GM23338 (cell line): ENCODE results near the gene RASSF1. TPM values are rescaled to one million over a fixed set of nuclear protein-coding genes. Genes with fewer than 3 reads are reported as not detected.

Experiments used
- ATAC-seq: fragments of 200-7000 bp; cut with Tn5 transposase; 3 replicates; pipeline ENCODE4 v1.9.1; 2020
- DNase-seq: peaks from one replicate; pipeline ENCODE4 v3.0.0-alpha.2; 2015; ENCODE audit warnings: low spot score
- H2AFZ ChIP-seq: fragments of 200-600 bp; sonication (generic); 2 replicates; pipeline ENCODE4 v1.8.0; 2016; ENCODE audit warnings: antibody characterized with exemption, mild to moderate bottlenecking, moderate library complexity
- H3F3A ChIP-seq: fragments of 200-600 bp; sonication (generic); replicated peaks from 2 replicates; pipeline ENCODE4 v1.8.0; 2017; ENCODE audit warnings: antibody characterized with exemption, mixed run types, low read depth
- H3K27ac ChIP-seq: fragments of 200-600 bp; sonication (generic); 2 replicates; pipeline ENCODE4 v1.6.1; 2016; ENCODE audit warnings: low read depth
- H3K27me3 ChIP-seq: fragments of 200-600 bp; sonication (generic); 2 replicates; pipeline ENCODE4 v1.8.0; 2016; ENCODE audit warnings: mild to moderate bottlenecking, mixed run types, moderate library complexity; ENCODE audit not compliant: insufficient read depth
- H3K36me3 ChIP-seq: fragments of 200-600 bp; sonication (generic); 2 replicates; pipeline ENCODE4 v1.8.0; 2016; ENCODE audit warnings: mild to moderate bottlenecking; ENCODE audit not compliant: insufficient read depth
- H3K4me1 ChIP-seq: fragments of 200-600 bp; sonication (generic); 2 replicates; pipeline ENCODE4 v1.8.0; 2016; ENCODE audit warnings: mild to moderate bottlenecking, moderate library complexity; ENCODE audit not compliant: insufficient read depth
- H3K4me2 ChIP-seq: fragments of 200-600 bp; sonication (generic); 2 replicates; pipeline ENCODE4 v1.7.1; 2017; ENCODE audit warnings: mixed run types
- H3K4me3 ChIP-seq: fragments of 200-600 bp; sonication (generic); 2 replicates; pipeline ENCODE4 v1.6.1; 2016; ENCODE audit warnings: mixed run types
- H3K79me2 ChIP-seq: fragments of 200-600 bp; sonication (generic); replicated peaks from 2 replicates; pipeline ENCODE4 v1.8.0; 2017; ENCODE audit warnings: mild to moderate bottlenecking; ENCODE audit not compliant: insufficient read depth
- H3K9me2 ChIP-seq: fragments of 200-600 bp; sonication (generic); 2 replicates; pipeline ENCODE4 v1.8.0; 2017; ENCODE audit not compliant: insufficient read depth
- H4K20me1 ChIP-seq: fragments of 200-600 bp; sonication (generic); replicated peaks from 2 replicates; pipeline ENCODE4 v1.8.0; 2017; ENCODE audit warnings: mild to moderate bottlenecking; ENCODE audit not compliant: insufficient read depth
- H3K27ac Mint-ChIP-seq: 2 replicates; pipeline ENCODE4 v1.8.0; 2020; ENCODE audit warnings: inconsistent platforms, mild to moderate bottlenecking, moderate library complexity, mixed read lengths
- H3K27me3 Mint-ChIP-seq: 3 replicates; pipeline ENCODE4 v1.8.0; 2022; ENCODE audit warnings: low read depth, mild to moderate bottlenecking, moderate library complexity, mixed read lengths, inconsistent platforms; ENCODE audit not compliant: insufficient read depth, poor library complexity
- H3K36me3 Mint-ChIP-seq: 3 replicates; pipeline ENCODE4 v1.8.0; 2021; ENCODE audit warnings: low read depth, mild to moderate bottlenecking, inconsistent platforms, moderate library complexity, mixed read lengths
- H3K4me1 Mint-ChIP-seq: 3 replicates; pipeline ENCODE4 v1.8.0; 2020; ENCODE audit warnings: mild to moderate bottlenecking, inconsistent platforms, mixed read lengths
- H3K4me3 Mint-ChIP-seq: 3 replicates; pipeline ENCODE4 v1.8.0; 2021; ENCODE audit warnings: moderate library complexity, mild to moderate bottlenecking, inconsistent platforms, mixed read lengths
- H3K9me3 Mint-ChIP-seq: 3 replicates; pipeline ENCODE4 v1.8.0; 2020; ENCODE audit warnings: moderate library complexity, mild to moderate bottlenecking, inconsistent platforms, mixed read lengths
- CREB1 ChIP-seq: fragments of 250-450 bp; sonication (Bioruptor Pico); IDR thresholded peaks from 2 replicates; pipeline ENCODE4 v1.5.0; 2020; ENCODE audit warnings: low read depth, mild to moderate bottlenecking, moderate library complexity
- EZH2 ChIP-seq: fragments of 200-600 bp; sonication (generic); IDR thresholded peaks from one replicate; pipeline ENCODE4 v1.8.0; 2017; ENCODE audit warnings: antibody characterized with exemption, mild to moderate bottlenecking, low read depth; ENCODE audit not compliant: unreplicated experiment
- EZH2phosphoT487 ChIP-seq: fragments of 200-600 bp; sonication (generic); IDR thresholded peaks from one replicate; pipeline ENCODE4 v1.8.1; 2018; ENCODE audit warnings: antibody characterized with exemption; ENCODE audit not compliant: unreplicated experiment
- JUNB ChIP-seq: IDR thresholded peaks from one replicate; pipeline ENCODE4 v1.6.1; 2016; ENCODE audit warnings: antibody characterized with exemption; ENCODE audit not compliant: unreplicated experiment
- NANOG ChIP-seq: IDR thresholded peaks from 2 replicates; pipeline ENCODE4 v1.6.1; 2016; ENCODE audit warnings: antibody characterized with exemption, borderline replicate concordance
- POLR2AphosphoS5 ChIP-seq: IDR thresholded peaks from 2 replicates; pipeline ENCODE4 v1.6.1; 2016; ENCODE audit warnings: antibody characterized with exemption, low read depth
- ZNF331 ChIP-seq: fragments of 250-450 bp; sonication (Bioruptor Pico); IDR thresholded peaks from 2 replicates; pipeline ENCODE4 v1.5.0; 2020; ENCODE audit warnings: low read depth, mild to moderate bottlenecking, moderate library complexity
- polyA plus RNA-seq: library from polyadenylated mRNA; unstranded; fragments of >200 nt; fragmentation: Nextera tagmentation; extraction: Ambion mirVana; gene quantifications from 2 replicates; pipeline ENCODE4 v1.2.1, GENCODE V29; 2016
- total RNA-seq: library from RNA; depleted of rRNA; stranded (reverse); fragments of >200 nt; shearing (Covaris generic); gene quantifications from 2 replicates; pipeline ENCODE4 v1.2.3, GENCODE V29; 2014
- TF ChIP-seq, protein P1 (sequence below): IDR thresholded peaks from 2 replicates; pipeline ENCODE4 v1.6.1; 2016; ENCODE audit warnings: antibody characterized with exemption
- TF ChIP-seq, protein P2 (sequence below): IDR thresholded peaks from one replicate; pipeline ENCODE4 v1.6.1; 2018; ENCODE audit warnings: antibody characterized with exemption; ENCODE audit not compliant: unreplicated experiment

Gene RASSF1
- total and polyA plus RNA-seq, 2 experiments from 2014 or later, result 9.6 to 15.7 TPM

DNA sequence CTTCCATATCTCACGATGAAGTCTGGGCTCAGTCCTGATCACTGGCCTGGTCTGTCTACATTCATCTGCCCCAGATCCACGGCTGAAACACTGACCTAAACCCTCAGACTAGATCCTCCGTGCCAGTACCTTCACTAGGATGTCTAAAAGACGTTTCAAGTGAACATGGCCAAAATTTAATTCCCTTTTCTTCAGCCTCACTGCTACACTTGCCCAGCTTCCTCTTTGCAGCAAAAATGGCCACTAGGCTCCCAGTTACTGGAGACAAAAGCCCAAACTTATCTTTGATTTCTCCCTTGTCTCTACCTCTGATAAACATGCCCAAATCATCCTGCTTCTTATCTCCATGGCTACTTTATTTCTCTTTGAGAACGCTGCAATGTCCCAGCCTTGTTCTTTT lies 1.7 kb downstream of the RASSF1 start:
- Mint-ChIP-seq H3K4me3 (peak overlapping the region; percentile 90), H3K27me3 (peaks cover 61% of the 10 kb centered on the region), H3K36me3 (no peaks in the 10 kb centered on the region; the same call in 2 of the 3 replicates), H3K4me1 (peaks cover 32% of the 10 kb centered on the region), H3K9me3 (peaks cover 3% of the 10 kb centered on the region; the same call in 1 of the 3 replicates), H3K27ac (no peak overlapping the region)
- Histone ChIP-seq H3K9me2 (no peaks in the 10 kb centered on the region), H3K4me2 (no peak overlapping the region), H3K27me3 (peaks cover 51% of the 10 kb centered on the region), H3K79me2 (peaks cover 28% of the 10 kb centered on the region), H3K4me3 (no peak overlapping the region), H3K27ac (no peak overlapping the region), H2AFZ (no peak overlapping the region), H4K20me1 (peaks cover 12% of the 10 kb centered on the region), H3K36me3 (no peaks in the 10 kb centered on the region), H3F3A (peaks cover 38% of the 10 kb centered on the region), H3K4me1 (peaks cover 24% of the 10 kb centered on the region)
- TF ChIP-seq, protein P1, sequence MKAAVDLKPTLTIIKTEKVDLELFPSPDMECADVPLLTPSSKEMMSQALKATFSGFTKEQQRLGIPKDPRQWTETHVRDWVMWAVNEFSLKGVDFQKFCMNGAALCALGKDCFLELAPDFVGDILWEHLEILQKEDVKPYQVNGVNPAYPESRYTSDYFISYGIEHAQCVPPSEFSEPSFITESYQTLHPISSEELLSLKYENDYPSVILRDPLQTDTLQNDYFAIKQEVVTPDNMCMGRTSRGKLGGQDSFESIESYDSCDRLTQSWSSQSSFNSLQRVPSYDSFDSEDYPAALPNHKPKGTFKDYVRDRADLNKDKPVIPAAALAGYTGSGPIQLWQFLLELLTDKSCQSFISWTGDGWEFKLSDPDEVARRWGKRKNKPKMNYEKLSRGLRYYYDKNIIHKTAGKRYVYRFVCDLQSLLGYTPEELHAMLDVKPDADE, result no peak
- TF ChIP-seq JUNB (no peak), NANOG (no peak), EZH2 (no peak), EZH2phosphoT487 (no peak), POLR2AphosphoS5 (no peak)
- TF ChIP-seq, protein P2, sequence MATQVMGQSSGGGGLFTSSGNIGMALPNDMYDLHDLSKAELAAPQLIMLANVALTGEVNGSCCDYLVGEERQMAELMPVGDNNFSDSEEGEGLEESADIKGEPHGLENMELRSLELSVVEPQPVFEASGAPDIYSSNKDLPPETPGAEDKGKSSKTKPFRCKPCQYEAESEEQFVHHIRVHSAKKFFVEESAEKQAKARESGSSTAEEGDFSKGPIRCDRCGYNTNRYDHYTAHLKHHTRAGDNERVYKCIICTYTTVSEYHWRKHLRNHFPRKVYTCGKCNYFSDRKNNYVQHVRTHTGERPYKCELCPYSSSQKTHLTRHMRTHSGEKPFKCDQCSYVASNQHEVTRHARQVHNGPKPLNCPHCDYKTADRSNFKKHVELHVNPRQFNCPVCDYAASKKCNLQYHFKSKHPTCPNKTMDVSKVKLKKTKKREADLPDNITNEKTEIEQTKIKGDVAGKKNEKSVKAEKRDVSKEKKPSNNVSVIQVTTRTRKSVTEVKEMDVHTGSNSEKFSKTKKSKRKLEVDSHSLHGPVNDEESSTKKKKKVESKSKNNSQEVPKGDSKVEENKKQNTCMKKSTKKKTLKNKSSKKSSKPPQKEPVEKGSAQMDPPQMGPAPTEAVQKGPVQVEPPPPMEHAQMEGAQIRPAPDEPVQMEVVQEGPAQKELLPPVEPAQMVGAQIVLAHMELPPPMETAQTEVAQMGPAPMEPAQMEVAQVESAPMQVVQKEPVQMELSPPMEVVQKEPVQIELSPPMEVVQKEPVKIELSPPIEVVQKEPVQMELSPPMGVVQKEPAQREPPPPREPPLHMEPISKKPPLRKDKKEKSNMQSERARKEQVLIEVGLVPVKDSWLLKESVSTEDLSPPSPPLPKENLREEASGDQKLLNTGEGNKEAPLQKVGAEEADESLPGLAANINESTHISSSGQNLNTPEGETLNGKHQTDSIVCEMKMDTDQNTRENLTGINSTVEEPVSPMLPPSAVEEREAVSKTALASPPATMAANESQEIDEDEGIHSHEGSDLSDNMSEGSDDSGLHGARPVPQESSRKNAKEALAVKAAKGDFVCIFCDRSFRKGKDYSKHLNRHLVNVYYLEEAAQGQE, result no peak
- no peak for ATAC-seq
- no peak for DNase-seq

DNA sequence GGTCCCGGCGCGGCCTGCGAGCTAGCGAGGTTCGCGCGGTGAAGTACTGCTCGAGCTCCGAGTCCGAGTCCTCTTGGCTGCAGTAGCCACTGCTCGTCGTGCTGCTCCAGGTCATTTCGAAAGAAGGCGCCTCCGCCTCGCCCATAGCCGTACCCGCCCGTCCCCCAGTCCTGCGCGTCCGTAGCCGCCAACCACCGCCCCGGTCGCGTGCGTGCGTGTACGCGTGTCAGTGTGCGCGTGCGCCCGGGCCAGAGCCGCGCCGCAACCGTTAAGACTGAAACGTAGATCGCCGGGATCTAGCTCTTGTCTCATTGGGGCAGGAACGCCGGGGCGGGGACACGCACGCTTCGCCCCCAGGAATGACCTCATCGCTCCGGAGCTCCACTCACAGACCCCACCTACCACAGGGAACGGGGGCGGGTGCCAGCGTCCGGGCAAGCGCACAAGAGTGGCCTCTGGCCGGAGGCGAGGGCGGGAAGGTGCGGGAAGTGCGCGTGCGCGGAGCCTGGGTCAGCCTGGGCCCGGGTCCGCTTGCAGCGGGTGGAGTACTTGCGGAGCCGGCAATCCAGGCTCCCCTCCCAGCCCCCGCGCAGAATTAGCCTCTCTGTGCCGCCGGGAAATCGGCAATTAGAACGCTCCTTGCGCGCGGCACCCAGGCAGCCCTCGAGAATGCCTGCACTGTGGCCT lies 3.3 kb downstream of the RASSF1 start:
- H3K4me3 Mint-ChIP-seq, result peak overlapping the region; percentile 90
- DNase-seq (peak; percentile 99), ATAC-seq (peak; percentile 75)
- Histone ChIP-seq H3K27me3 (peaks cover 42% of the 10 kb centered on the region), H3K36me3 (no peaks in the 10 kb centered on the region), H3K4me2 (peak overlapping the region; percentile 90), H3F3A (peaks cover 38% of the 10 kb centered on the region), H3K9me2 (no peaks in the 10 kb centered on the region), H3K4me3 (peak overlapping the region; percentile 97), H2AFZ (peak overlapping the region; percentile 91; the same call in 1 of the 2 replicates), H4K20me1 (peaks cover 17% of the 10 kb centered on the region), H3K4me1 (peaks cover 24% of the 10 kb centered on the region), H3K27ac (peak overlapping the region; percentile 87), H3K79me2 (peaks cover 36% of the 10 kb centered on the region)
- H3K27ac Mint-ChIP-seq, result peak overlapping the region; percentile 95
- H3K36me3 Mint-ChIP-seq, result peaks cover under 1% of the 10 kb centered on the region; the same call in 1 of the 3 replicates
- peaks cover 34% of the 10 kb centered on the region for H3K4me1 Mint-ChIP-seq
- peaks cover 3% of the 10 kb centered on the region; the same call in 1 of the 3 replicates for H3K9me3 Mint-ChIP-seq
- H3K27me3 Mint-ChIP-seq, result peaks cover 51% of the 10 kb centered on the region
- TF ChIP-seq POLR2AphosphoS5 (peak; percentile 93), CREB1 (CRISPR knock-in tag) (peak; percentile 56), ZNF331 (CRISPR knock-in tag) (no peak)
- TF ChIP-seq, protein P1, result 0 out of 2 replicates have a peak, but pooled peaks have one; percentile 11
